ENCODE results near the gene RECQL5.
"Not testable (repeated sequence)": the region's sequence is repeated elsewhere in the genome, so short reads cannot be mapped to it uniquely, and the experiment has no call there.

The RECQL5 gene

DNA sequence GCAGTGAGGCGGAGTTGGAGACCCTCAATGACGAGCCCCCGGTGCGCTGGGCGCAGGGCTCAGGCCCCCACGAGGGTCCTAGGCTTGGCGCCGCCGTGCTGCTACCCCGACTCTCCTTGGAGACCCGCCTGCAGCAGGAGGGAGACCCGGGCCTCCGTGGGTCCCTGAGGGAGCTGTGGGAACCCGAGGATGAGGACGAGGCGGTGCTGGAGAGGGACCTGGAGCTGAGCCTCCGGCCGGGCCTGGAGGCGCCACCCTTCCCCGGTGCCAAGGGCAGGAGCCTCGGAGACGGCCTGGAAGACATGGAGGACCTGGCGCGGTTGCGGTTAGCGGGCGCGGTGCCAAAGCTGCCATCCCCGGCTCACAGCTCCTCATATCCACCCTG is 77.0 kb downstream of the RECQL5 start:
- no peak for DNase-seq

DNA sequence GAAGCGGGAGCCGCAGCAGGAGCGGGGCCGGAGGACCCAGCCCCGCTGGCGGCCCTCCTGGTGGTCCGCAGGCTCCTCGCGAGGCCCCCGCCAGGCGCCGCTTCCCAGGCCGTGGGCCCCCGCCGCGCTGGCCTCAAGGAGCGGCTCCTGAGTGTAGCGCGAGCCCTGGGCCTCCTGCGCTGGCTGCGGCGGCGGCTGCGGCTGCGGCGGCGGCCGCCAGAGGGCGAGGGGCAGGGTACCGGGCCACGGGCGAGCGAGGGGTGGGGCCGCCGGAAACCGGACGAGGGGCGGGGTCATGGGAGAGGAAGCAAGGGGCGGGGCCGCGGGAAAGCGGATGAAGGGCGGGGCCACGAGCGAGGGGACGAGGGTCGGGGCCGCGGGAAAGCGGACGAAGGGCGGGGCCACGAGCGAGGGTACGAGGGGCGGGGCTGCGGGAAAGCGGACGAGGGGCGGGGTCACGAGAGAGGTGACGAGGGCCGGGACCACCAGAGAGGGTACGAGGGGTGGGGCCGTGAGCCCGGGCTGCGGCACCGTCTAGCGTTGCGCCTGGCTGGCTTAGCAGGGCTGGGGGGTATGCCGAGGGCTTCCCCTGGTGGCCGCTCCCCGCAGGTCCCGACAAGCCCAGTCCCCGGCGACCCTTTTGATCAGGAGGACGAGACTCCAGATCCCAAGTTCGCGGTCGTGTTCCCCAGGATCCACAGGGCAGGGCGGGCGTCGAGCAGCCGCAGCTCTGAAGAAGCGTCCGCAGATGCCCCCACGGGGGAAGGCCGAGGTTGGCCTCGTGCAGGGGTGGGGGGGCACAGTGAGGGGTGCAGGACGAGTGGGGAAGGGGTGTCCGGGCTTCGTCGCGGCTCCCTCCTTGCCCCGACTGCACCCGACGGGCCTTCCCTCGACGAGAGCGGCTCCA is 77.7 kb downstream of the RECQL5 start:
- DNase-seq: peak; percentile 84

DNA sequence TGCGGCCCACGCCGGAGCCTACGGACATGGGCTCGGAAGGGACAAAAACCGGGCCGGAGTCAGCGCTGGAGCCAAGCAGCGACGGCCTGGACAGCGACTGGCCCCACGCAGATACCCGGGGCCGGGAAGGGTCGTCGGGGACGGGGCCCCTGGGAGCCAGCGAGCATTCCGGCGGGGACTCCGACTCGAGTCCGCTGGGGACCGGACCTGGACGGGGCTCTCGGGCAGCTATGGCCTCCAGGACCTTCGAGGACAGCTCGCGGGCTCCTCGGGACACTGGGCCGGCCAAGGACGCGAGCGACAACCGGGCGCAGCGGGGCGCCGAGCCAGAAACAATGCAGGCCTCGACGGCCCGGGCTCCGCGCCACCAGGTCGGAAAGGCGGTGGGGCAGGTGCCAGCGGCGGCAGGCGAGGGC is 78.3 kb downstream of the RECQL5 start:
- DNase-seq: no peak

DNA sequence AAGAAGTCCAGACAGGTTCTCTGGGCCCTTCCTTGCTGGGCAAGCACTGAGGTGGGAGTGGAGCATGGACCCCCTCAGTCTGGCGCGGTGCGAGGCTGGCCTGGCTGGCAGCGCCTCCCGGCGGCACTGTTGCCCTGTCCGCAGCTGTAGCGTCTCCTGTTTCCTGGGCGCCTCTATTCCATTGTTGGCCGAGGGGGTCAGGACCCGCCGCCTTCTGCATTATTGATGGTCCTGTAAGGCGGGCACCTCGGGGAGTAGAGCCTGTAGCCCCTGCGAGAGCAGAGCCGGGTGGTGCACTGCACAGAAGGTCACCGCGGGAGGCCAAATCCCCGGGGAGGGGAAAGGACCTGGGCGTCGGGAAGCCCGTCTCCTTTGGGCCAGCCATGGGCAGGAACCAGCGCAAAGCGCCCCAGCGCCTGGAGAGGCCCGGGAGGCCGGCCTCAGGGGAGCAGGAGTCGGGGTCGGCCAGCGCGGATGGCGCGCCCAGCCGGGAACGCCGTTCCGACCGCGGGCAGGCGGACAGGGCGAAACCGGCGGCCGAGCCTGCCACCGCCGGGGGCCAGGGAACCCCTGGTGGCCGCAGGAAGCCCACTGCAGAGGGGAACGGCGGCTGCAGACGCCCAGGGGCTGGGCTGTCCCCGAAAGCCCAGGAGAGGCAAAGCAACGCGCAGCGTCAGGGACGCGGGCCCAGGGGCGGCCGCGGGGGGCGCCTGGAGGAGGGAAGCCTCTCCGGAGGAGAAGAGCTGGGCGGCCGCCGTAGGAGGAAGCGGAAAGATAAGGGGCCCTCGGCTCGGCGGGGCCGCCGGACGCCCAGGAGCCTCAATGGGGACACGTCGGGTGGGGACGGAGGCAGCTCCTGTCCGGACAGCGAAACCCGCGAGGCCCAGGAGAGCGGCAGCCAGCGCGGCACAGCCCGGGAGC is 79.0 kb downstream of the RECQL5 start, which contains the start of gene MYO15B:
MYO15B (plus strand) TSS at position 126 of the 921 bp plus-strand sequence; CDS start at position 384, 258 bp downstream.
- DNase-seq: peak; percentile 16

DNA sequence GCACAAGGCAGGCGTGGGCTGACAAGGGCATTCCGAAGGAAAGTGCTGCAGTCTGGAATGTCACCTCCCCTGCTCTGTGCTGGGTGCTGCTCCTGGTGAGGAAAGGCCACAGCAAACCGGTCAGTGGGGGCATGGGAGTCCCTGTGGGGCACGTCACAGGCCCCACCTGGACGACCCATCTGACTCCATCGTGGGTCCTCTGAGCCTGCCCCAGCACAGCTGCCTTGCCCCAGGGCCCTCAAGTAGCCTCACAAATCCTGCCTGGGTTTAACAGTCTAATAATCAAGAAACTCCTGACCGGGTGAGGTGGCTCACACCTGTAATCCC is 82.1 kb downstream of the RECQL5 start:
- no peak for DNase-seq

DNA sequence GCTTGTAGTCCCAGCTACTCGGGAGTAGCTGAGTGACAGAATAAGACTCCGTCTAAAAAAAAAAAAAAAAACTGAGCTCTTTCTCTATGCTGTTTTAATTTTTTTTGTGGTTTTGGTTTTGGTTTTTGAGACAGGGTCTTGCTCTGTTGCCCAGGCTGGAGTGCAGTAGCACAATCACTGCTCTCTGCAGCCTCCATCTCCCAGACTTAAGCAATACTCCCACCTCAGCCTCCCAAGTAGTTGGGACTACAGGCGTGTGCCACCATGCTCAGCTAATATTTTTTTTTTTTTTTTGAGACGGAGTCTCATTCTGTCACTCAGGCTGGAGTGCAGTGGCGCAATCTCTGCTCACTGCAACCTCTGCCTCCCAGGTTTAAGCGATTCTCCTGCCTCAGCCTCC is 83.8 kb downstream of the RECQL5 start:
- not testable (repeated sequence) for DNase-seq

DNA sequence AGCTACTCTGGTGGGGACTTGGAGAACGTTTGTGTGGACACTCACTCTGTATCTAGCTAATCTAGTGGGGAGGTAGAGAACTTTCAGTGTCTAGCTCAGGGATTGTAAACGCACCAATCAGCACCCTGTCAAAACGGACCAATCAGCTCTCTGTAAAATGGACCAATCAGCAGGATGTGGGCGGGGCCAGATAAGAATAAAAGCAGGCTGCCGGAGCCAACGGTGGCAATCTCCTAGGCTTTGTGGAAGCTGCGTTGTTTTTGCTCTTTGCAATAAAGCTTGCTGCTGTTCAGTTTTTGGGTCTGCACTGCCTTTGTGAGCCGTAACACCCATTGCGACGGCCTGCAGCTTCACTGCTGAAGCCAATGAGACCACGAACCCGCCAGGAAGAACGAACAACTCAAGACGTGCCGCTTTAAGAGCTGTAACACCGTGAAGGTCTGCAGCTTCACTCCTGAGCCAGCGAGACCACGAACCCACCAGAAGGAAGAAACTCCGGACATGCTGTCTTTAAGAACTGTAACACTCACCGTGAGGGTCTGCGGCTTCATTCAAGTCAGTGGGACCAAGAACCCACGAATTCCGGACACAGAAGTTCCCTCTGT is 85.7 kb downstream of the RECQL5 start:
- DNase-seq: not testable (repeated sequence)

Measured in fibroblast of upper back skin (primary cell).